ENCODE measurements around the gene SREBF2.
"Not testable (repeated sequence)": the region's sequence is repeated elsewhere in the genome, so short reads cannot be mapped to it uniquely, and the experiment has no call there.

SREBF2 gene

DNA sequence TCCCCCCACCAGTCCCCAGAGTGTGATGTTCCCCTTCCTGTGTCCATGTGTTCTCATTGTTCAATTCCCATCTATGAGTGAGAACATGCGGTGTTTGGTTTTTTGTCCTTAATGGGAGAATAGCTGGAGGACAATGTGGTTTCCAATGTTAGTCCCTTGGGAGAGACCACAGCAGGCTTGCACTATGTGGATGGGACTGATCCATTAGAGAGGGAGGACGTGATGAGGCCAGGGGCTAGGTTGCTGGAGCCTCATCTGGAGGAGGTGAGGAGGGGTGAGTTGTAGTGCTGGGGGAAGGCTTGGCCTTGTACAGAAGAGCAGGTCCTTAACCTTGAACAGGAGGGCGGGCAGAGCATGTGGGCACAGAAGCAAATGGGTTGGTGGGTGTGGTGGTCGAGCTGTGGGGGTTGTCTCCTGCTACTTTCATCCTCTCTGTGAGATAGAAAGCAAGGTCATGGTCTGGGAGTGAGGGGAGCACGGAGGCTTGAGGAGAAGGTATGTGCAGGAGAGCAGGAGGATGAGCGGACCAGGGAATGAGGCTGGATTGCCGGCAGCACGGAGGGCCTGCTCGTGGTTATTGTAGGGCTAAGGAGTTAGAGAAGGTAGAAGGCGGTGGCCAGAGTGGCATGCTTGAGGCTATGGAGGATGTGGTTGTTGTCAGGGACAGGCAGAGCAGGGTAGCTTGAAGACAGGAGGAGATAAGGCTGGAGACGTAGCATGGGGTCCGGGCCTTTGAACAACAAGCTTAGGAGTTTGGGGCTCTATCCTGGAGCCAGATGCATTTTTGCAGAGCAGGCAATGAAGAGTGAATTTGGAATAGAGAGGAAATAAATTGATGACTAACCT lies 11.2 kb upstream of the SREBF2 start:
- no peak for DNase-seq (ENCODE audit: low read depth)

GRCh38 chr22:41822317-41823057 lies 10.4 kb upstream of the SREBF2 start:
- DNase-seq (ENCODE audit: low read depth), result no peak

GRCh38 chr22:41823797-41824196 lies 9.1 kb upstream of the SREBF2 start:
- DNase-seq (ENCODE audit: low read depth), result no peak

DNA sequence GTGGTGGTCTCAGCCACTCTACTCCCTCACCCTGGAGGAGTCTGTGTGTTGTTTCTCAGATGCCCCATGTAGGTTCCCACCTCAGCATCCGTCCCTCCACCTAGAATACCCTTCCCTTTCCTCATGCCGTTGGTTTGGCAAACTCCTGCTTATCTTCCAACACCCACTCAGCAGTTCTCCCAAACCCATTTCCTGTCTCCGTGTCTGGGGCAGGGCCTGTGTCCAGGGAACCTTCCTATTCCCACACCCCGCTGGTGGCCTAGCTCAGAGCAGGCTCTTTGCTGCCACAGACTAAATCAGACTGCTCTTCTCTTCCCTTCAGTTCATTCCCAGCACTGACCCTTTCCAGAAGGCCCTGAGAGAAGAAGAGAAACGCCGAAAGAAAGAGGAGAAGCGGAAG lies 7.5 kb upstream of the SREBF2 start:
- DNase-seq (ENCODE audit: low read depth), result no peak

GRCh38 chr22:41826021-41826420 lies 6.9 kb upstream of the SREBF2 start:
- no peak for DNase-seq (ENCODE audit: low read depth)

GRCh38 chr22:41826430-41827383 lies 6.2 kb upstream of the SREBF2 start:
- no peak for DNase-seq (ENCODE audit: low read depth)

DNA sequence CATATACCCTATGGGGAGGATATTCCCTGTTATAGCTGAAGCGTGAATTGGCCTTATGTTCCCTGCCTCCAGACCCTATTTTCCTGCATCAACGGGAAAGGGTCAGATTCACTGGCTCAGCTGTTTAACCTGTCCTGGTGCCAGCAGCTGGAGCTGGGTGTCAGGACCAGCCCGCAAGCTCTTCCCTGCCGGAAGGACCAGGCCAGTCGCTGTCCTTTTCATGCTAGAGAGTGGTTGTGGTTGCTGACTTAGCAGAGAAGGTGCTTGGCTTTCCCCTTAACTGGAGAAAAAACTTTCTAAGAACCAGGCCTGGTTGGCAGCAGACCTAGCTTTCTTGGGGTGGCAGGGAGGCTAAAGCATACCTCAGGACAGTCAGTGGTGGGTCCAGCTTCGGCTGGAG lies 5.2 kb upstream of the SREBF2 start:
- DNase-seq (ENCODE audit: low read depth), result no peak

DNA sequence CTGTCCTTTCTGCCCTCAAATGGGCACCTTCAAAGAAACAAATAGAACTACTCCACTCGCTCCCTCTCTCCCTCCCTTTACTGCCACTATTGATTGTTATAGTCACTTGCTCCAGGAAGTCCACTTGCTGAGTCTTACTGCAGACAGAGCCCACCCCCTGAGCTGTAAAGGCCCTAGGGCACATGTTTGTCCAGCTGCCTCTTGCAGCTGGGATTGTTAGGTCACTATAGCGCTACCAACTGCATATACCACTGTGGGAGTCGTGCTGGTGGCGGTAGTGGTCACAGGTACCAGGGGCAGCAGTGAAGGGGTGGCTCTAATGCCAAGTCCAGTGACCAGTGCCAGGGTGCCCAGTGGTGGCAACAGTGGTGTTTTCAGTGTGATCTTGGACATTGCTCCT lies 4.4 kb upstream of the SREBF2 start:
- DNase-seq (ENCODE audit: low read depth), result no peak

GRCh38 chr22:41830174-41830573 lies 2.7 kb upstream of the SREBF2 start:
- no peak for DNase-seq (ENCODE audit: low read depth)

GRCh38 chr22:41831383-41831782 lies 1.5 kb upstream of the SREBF2 start:
- DNase-seq (ENCODE audit: low read depth), result no peak

- no peak for DNase-seq (ENCODE audit: low read depth)
Measured at GRCh38 chr22:41831828-41832552, 915 bp upstream of the SREBF2 start.

DNA sequence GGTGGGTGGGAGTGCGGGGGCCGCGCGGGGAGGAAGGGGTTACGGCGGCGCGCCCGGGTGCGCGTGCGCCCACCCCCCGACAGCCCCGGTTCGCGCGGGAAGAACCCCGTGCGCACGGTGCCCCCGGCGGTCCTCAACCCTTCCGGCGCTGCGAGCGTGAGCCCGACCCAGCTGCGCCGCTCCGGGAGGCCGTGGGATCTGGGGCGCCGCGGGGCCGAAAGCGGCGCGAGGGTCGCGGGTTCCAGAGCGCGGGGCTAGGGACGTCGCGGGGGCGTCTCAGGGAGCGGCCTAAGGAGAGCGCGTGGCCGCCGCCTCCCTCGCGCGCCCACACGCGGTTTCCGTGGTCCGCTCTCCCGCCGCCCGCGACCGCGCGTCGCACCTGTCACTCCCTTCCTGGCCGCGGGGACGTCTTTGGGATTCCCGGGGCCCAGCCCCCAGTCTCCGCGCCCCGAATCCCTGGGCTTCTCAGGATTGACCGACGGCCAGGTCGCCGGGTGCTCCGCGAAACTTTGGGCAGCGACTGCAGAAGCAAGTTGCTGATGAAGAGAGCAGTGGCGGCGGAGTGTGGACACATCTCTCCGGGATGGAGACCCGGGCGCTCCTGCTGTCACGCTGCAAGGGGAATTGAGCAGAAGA lies 582 bp downstream of the SREBF2 start:
- DNase-seq (ENCODE audit: low read depth), result no peak

GRCh38 chr22:41834005-41834944 lies 1.4 kb downstream of the SREBF2 start:
- DNase-seq (ENCODE audit: low read depth), result no peak

DNA sequence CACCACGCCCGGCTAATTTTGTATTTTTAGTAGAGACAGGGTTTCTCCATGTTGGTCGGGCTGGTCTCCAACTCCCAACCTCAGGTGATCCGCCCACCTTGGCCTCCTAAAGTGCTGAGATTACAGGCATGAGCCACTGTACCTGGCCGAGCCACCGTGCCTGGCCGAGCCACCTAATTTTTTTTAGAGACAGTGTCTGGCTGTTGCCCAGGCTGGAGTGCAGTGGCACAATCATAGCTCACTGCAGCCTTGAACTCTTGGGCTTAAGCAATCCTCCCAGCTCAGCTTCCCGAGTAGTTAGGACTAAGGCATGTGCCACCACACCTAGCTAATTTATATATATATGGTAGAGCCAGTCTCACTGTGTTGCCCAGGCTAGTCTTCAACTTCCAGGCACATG lies 2.6 kb downstream of the SREBF2 start:
- not testable (repeated sequence) for DNase-seq (ENCODE audit: low read depth)

DNA sequence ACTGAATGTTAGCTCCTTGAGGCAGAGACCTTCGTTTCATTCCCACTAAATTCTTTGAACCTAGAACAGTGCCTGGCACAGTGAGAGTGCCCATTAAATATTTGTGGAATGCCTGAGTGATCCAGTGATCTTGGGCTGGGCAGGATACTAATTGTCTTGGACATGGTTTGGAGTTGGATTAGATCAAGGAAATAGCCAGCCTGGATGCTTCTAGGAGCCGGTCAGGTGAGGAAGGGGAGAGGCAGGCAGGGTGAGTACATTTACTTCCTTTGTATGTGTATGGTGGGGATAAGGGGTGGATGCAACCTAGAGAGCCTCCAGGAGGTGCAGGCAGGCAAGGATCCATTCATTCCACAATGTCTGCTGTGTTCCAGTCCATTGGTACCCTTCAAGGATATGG lies 3.6 kb downstream of the SREBF2 start:
- no peak for DNase-seq (ENCODE audit: low read depth)

DNA sequence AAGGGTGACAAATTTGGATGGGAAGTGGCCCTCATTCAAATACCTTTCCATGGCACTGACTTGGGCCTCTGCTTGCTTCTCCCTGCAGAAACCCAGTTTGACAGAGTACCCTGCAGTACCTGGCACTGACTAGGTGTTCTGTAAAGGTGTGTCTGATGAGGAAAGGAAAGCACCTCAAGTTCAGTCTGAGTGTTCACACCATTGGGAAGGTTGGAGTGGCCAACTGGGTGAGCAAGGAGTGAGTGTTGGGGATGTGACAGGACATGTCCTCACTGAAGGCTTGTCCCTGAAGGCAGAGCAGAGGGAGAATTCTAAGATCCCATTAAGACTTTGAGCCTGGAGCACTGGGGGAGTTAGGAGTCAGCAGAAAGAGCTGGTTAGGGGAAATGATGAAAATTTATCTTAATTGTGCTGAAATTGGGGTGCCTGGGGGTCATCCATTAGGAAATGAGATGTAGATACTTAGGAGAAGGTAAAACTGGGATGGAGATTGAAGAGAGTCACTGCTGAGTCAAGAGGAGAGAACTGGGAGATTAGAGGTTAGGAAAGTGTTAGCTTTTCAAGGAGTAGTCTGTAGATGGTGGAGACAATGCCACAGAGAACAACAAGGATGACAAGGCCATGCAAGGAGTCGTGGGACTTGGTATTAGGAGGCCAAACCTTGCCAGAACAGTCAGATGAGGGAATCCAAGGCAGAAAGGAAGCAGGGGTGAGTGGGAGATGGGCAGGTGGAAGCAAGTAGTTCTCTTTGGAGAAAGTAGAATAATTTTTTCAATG lies 6.1 kb downstream of the SREBF2 start:
- DNase-seq (ENCODE audit: low read depth), result no peak

GRCh38 chr22:41840216-41840615 lies 7.3 kb downstream of the SREBF2 start:
- DNase-seq (ENCODE audit: low read depth), result no peak

GRCh38 chr22:41841085-41841712 lies 8.3 kb downstream of the SREBF2 start:
- no peak for DNase-seq (ENCODE audit: low read depth)

Data from stromal cell of bone marrow (primary cell).